Activated CD4-positive, alpha-beta T cell treated with anti-CD3 and anti-CD28 coated beads for 36 hours (primary cell): ENCODE measurements around the gene MATCAP1. TPM values are rescaled to one million over a fixed set of nuclear protein-coding genes. Genes with fewer than 3 reads are reported as not detected.

Experiments used
- ATAC-seq: fragments of 200-7000 bp; cut with Tn5 transposase; one replicate; pipeline ENCODE4 v1.10.0; 2021; ENCODE audit warnings: mild to moderate bottlenecking, moderate library complexity
- CTCF ChIA-PET: fragments of 350-600 bp; sonication (Branson Sonifier 250); formaldehyde crosslinking; loops from one replicate; lab custom pipeline; 2021; ENCODE audit warnings: antibody characterized with exemption; lab: Charles Lee
- POLR2A ChIA-PET: fragments of 350-600 bp; sonication (Branson Sonifier 250); formaldehyde crosslinking; loops from one replicate; lab custom pipeline; 2021; ENCODE audit warnings: antibody characterized with exemption, inconsistent platforms; lab: Charles Lee
- DNase-seq: peaks from one replicate; pipeline ENCODE4 v3.0.0-alpha.2; 2020
- H3K27ac Mint-ChIP-seq: one replicate; pipeline ENCODE4 v1.8.0; 2021; ENCODE audit warnings: mixed read lengths
- H3K27me3 Mint-ChIP-seq: one replicate; pipeline ENCODE4 v1.8.0; 2021; ENCODE audit warnings: mixed read lengths
- H3K36me3 Mint-ChIP-seq: one replicate; pipeline ENCODE4 v1.8.0; 2021; ENCODE audit warnings: low read depth, mixed read lengths
- H3K4me1 Mint-ChIP-seq: one replicate; pipeline ENCODE4 v1.8.0; 2021; ENCODE audit warnings: mixed read lengths
- H3K4me3 Mint-ChIP-seq: one replicate; pipeline ENCODE4 v1.8.0; 2021; ENCODE audit warnings: mild to moderate bottlenecking, moderate library complexity, mixed read lengths
- H3K9me3 Mint-ChIP-seq: one replicate; pipeline ENCODE4 v1.8.0; 2021; ENCODE audit warnings: low read depth, mixed read lengths
- intact Hi-C, 2 experiments: fragments of 100-400 bp; cut with DNase I in 1 of 2; cut with micrococcal nuclease in 1 of 2; formaldehyde crosslinking; loops; one replicate each; pipeline versions ENCODE4 v1.14.2 to v1.15.1; 2022 to 2024; cut with DNase I, micrococcal nuclease
- total RNA-seq, 2 experiments: library from RNA; stranded (reverse); gene quantifications; one replicate each; pipeline ENCODE4 v1.2.3, GENCODE V29; 2021

The MATCAP1 gene
- total RNA-seq, 2 experiments from 2014 or later, result 28.8 to 30.4 TPM

GRCh38 chr16:67188798-67189197, 5.0 kb upstream of the MATCAP1 start:
- Mint-ChIP-seq H3K4me3 (no peak overlapping the region), H3K4me1 (peaks cover 29% of the 10 kb centered on the region), H3K36me3 (peaks cover 9% of the 10 kb centered on the region), H3K27me3 (peaks cover 6% of the 10 kb centered on the region), H3K9me3 (no peaks in the 10 kb centered on the region), H3K27ac (no peak overlapping the region)
- intact Hi-C loops, result loop anchor here in 1 of 2 experiments (10.0 kb wide), 1 partner anchor 896 kb away; the partner anchor contains the start of gene NFATC3
- POLR2A ChIA-PET, result no interaction called here
- no peak for ATAC-seq
- CTCF ChIA-PET, result interaction anchor here (0.9 to 1.6 kb wide), 2 partner anchors 34 to 171 kb away, joined by 3 to 5 read pairs; no protein-coding TSS in a partner anchor
- DNase-seq, result no peak

GRCh38 chr16:67188323-67188722, 4.6 kb upstream of the MATCAP1 start:
- DNase-seq (no peak), ATAC-seq (no peak)
- peaks cover 5% of the 10 kb centered on the region for H3K36me3 Mint-ChIP-seq
- no peak overlapping the region for H3K4me3 Mint-ChIP-seq
- H3K9me3 Mint-ChIP-seq, result no peaks in the 10 kb centered on the region
- POLR2A ChIA-PET, result no interaction called here
- peaks cover 24% of the 10 kb centered on the region for H3K4me1 Mint-ChIP-seq
- H3K27ac Mint-ChIP-seq, result no peak overlapping the region
- peaks cover 6% of the 10 kb centered on the region for H3K27me3 Mint-ChIP-seq
- intact Hi-C loops, result loop anchor here in 1 of 2 experiments (10.0 kb wide), 1 partner anchor 896 kb away; the partner anchor contains the start of gene NFATC3
- CTCF ChIA-PET, result interaction anchor here (0.6 to 1.6 kb wide), 2 partner anchors 171 to 239 kb away, joined by 3 to 5 read pairs; no protein-coding TSS in a partner anchor

GRCh38 chr16:67187175-67187890, 3.6 kb upstream of the MATCAP1 start:
- Mint-ChIP-seq H3K9me3 (no peaks in the 10 kb centered on the region), H3K4me1 (peaks cover 18% of the 10 kb centered on the region), H3K36me3 (no peaks in the 10 kb centered on the region), H3K4me3 (no peak overlapping the region), H3K27ac (no peak overlapping the region), H3K27me3 (peaks cover 6% of the 10 kb centered on the region)
- no peak for ATAC-seq
- no peak for DNase-seq
- intact Hi-C loops, result loop anchor here in 1 of 2 experiments (10.0 kb wide), 1 partner anchor 897 kb away; the partner anchor contains the start of gene NFATC3
- ChIA-PET POLR2A (no interaction called here), CTCF (interaction anchor here (1.0 kb wide), 1 partner anchor 169 kb away, joined by 4 read pairs; no protein-coding TSS in a partner anchor)

- intact Hi-C loops, result loop anchor here in 1 of 2 experiments (10.0 kb wide), 1 partner anchor 898 kb away; the partner anchor contains the start of gene NFATC3
- Mint-ChIP-seq H3K36me3 (no peaks in the 10 kb centered on the region), H3K27me3 (peaks cover 6% of the 10 kb centered on the region), H3K9me3 (no peaks in the 10 kb centered on the region), H3K4me1 (peaks cover 16% of the 10 kb centered on the region), H3K27ac (no peak overlapping the region), H3K4me3 (no peak overlapping the region)
- CTCF ChIA-PET, result interaction anchor here (0.5 to 1.0 kb wide), 3 partner anchors 169 to 1057 kb away, joined by 3 to 4 read pairs (median 3); no protein-coding TSS in a partner anchor
- DNase-seq (no peak), ATAC-seq (no peak)
- POLR2A ChIA-PET, result no interaction called here
These were observed 2.8 kb upstream of the MATCAP1 start for GRCh38 chr16:67186550-67186950.

GRCh38 chr16:67185651-67186134, 1.9 kb upstream of the MATCAP1 start:
- POLR2A ChIA-PET, result interaction anchor here (0.6 to 1.4 kb wide), 3 partner anchors 9 to 168 kb away, joined by 3 to 4 read pairs (median 3); no protein-coding TSS in a partner anchor
- intact Hi-C loops, result loop anchor here (1.0 to 10.0 kb wide), 8 partner anchors 157 to 899 kb away; partner anchors contain the start of genes CBFB (in 1 of the 2), CTCF (in 1 of the 2) and NFATC3 (in 1 of the 2)
- CTCF ChIA-PET, result interaction anchor here (0.7 to 2.2 kb wide), 21 partner anchors 9 to 253 kb away, joined by 3 to 18 read pairs (median 5); partner anchors contain the start of genes FHOD1 and NOL3
- Mint-ChIP-seq H3K4me3 (no peak overlapping the region), H3K4me1 (peaks cover 13% of the 10 kb centered on the region), H3K27me3 (peaks cover 6% of the 10 kb centered on the region), H3K9me3 (no peaks in the 10 kb centered on the region), H3K36me3 (no peaks in the 10 kb centered on the region), H3K27ac (no peak overlapping the region)
- no peak for DNase-seq
- ATAC-seq, result no peak

- Mint-ChIP-seq H3K4me1 (peaks cover 13% of the 10 kb centered on the region), H3K36me3 (no peaks in the 10 kb centered on the region), H3K27ac (no peak overlapping the region), H3K9me3 (no peaks in the 10 kb centered on the region), H3K27me3 (peaks cover 6% of the 10 kb centered on the region), H3K4me3 (no peak overlapping the region)
- peak; percentile 93 for DNase-seq
- peak; percentile 24 for ATAC-seq
- ChIA-PET CTCF (interaction anchor here (0.6 to 2.2 kb wide), 27 partner anchors 8 to 1987 kb away, joined by 3 to 18 read pairs (median 4); partner anchors contain the start of genes FBXL8, FHOD1, NOL3 and TRADD), POLR2A (interaction anchor here (0.6 to 1.4 kb wide), 3 partner anchors 9 to 167 kb away, joined by 3 to 4 read pairs (median 3); no protein-coding TSS in a partner anchor)
- intact Hi-C loops, result loop anchor here (1.0 to 10.0 kb wide), 8 partner anchors 156 to 900 kb away; partner anchors contain the start of genes CBFB (in 1 of the 2), CTCF (in 1 of the 2) and NFATC3 (in 1 of the 2)
These were observed 1.4 kb upstream of the MATCAP1 start for GRCh38 chr16:67184995-67185650.

- Mint-ChIP-seq H3K27ac (no peak overlapping the region), H3K27me3 (peaks cover 6% of the 10 kb centered on the region), H3K9me3 (no peaks in the 10 kb centered on the region), H3K36me3 (no peaks in the 10 kb centered on the region), H3K4me1 (peaks cover 13% of the 10 kb centered on the region), H3K4me3 (no peak overlapping the region)
- ChIA-PET CTCF (interaction anchor here (0.6 to 2.2 kb wide), 28 partner anchors 8 to 1986 kb away, joined by 3 to 18 read pairs (median 4); partner anchors contain the start of genes FBXL8, FHOD1, NOL3 and TRADD), POLR2A (interaction anchor here (1.3 to 1.4 kb wide), 2 partner anchors 24 to 166 kb away, joined by 3 to 4 read pairs; no protein-coding TSS in a partner anchor)
- no peak for ATAC-seq
- no peak for DNase-seq
- intact Hi-C loops, result loop anchor here in 1 of 2 experiments (2.0 to 10.0 kb wide), 4 partner anchors 156 to 900 kb away; partner anchors contain the start of genes CBFB, CTCF and NFATC3
These were observed 761 bp upstream of the MATCAP1 start for GRCh38 chr16:67184453-67184994.

- Mint-ChIP-seq H3K36me3 (peaks cover 2% of the 10 kb centered on the region), H3K4me1 (peaks cover 19% of the 10 kb centered on the region), H3K9me3 (no peaks in the 10 kb centered on the region), H3K4me3 (no peak overlapping the region), H3K27me3 (peaks cover 11% of the 10 kb centered on the region), H3K27ac (no peak overlapping the region)
- intact Hi-C loops, result loop anchor here (1.0 to 10.0 kb wide), 8 partner anchors 9 to 902 kb away; partner anchors contain the start of genes E2F4 (in 2 of the 2), FBXL8 (in 2 of the 2), TRADD (in 2 of the 2) and ATP6V0D1 (in 1 of the 2)
- ATAC-seq, result no peak
- CTCF ChIA-PET, result interaction anchor here (1.1 to 2.3 kb wide), 5 partner anchors 20 to 230 kb away, joined by 3 to 9 read pairs (median 7); no protein-coding TSS in a partner anchor
- POLR2A ChIA-PET, result interaction anchor here (1.5 kb wide), 1 partner anchor 20 kb away, joined by 3 read pairs; no protein-coding TSS in a partner anchor
- DNase-seq, result no peak
These were observed 508 bp downstream of the MATCAP1 start for GRCh38 chr16:67183284-67183626.

- ChIA-PET CTCF (interaction anchor here (0.9 to 2.3 kb wide), 5 partner anchors 19 to 164 kb away, joined by 3 to 9 read pairs (median 7); no protein-coding TSS in a partner anchor), POLR2A (interaction anchor here (1.5 kb wide), 1 partner anchor 19 kb away, joined by 3 read pairs; no protein-coding TSS in a partner anchor)
- peaks cover 2% of the 10 kb centered on the region for H3K36me3 Mint-ChIP-seq
- DNase-seq (no peak), ATAC-seq (no peak)
- H3K4me3 Mint-ChIP-seq, result no peak overlapping the region
- H3K27ac Mint-ChIP-seq, result no peak overlapping the region
- intact Hi-C loops, result loop anchor here in 1 of 2 experiments (2.0 to 10.0 kb wide), 2 partner anchors 299 to 903 kb away; partner anchors contain the start of genes ATP6V0D1 and NFATC3
- H3K9me3 Mint-ChIP-seq, result no peaks in the 10 kb centered on the region
- peaks cover 18% of the 10 kb centered on the region for H3K27me3 Mint-ChIP-seq
- peaks cover 23% of the 10 kb centered on the region for H3K4me1 Mint-ChIP-seq
These were observed 1.5 kb downstream of the MATCAP1 start for GRCh38 chr16:67182288-67182687.

- no peak for DNase-seq
- intact Hi-C loops, result loop anchor here in 1 of 2 experiments (10.0 kb wide), 1 partner anchor 903 kb away; the partner anchor contains the start of gene NFATC3
- peaks cover 24% of the 10 kb centered on the region for H3K27me3 Mint-ChIP-seq
- no peak for ATAC-seq
- POLR2A ChIA-PET, result no interaction called here
- H3K4me1 Mint-ChIP-seq, result peaks cover 23% of the 10 kb centered on the region
- no peaks in the 10 kb centered on the region for H3K9me3 Mint-ChIP-seq
- CTCF ChIA-PET, result interaction anchor here (0.9 to 2.3 kb wide), 4 partner anchors 9 to 164 kb away, joined by 3 to 7 read pairs (median 3); no protein-coding TSS in a partner anchor
- H3K27ac Mint-ChIP-seq, result no peak overlapping the region
- peaks cover 3% of the 10 kb centered on the region for H3K36me3 Mint-ChIP-seq
- no peak overlapping the region for H3K4me3 Mint-ChIP-seq
These were observed 2.4 kb downstream of the MATCAP1 start for GRCh38 chr16:67181346-67181745.
